Upper lobe of right lung (tissue), 1 donor: ENCODE measurements around the gene TBC1D17. TPM values are rescaled to one million over a fixed set of nuclear protein-coding genes. Genes with fewer than 3 reads are reported as not detected.

Experiments used
- ATAC-seq: fragments of 200-7000 bp; cut with Tn5 transposase; one replicate; pipeline ENCODE4 v1.9.1; 2020; ENCODE audit warnings: mild to moderate bottlenecking, moderate library complexity
- DNase-seq: peaks from one replicate; pipeline ENCODE4 v3.0.0-alpha.2; 2020
- H3K27ac ChIP-seq: fragments of 200-600 bp; one replicate; pipeline ENCODE4 v1.8.0; 2022
- H3K27me3 ChIP-seq: fragments of 200-600 bp; one replicate; pipeline ENCODE4 v1.8.0; 2022; ENCODE audit warnings: mild to moderate bottlenecking
- H3K36me3 ChIP-seq: fragments of 200-600 bp; one replicate; pipeline ENCODE4 v1.8.0; 2022
- H3K4me1 ChIP-seq: fragments of 200-600 bp; one replicate; pipeline ENCODE4 v1.8.0; 2022
- H3K4me3 ChIP-seq: fragments of 200-600 bp; one replicate; pipeline ENCODE4 v1.8.0; 2022; ENCODE audit warnings: mild to moderate bottlenecking
- H3K9me3 ChIP-seq: fragments of 200-600 bp; one replicate; pipeline ENCODE4 v1.8.0; 2022
- intact Hi-C: fragments of 100-400 bp; cut with DNase I; formaldehyde crosslinking; loops from one replicate; pipeline ENCODE4 v1.11.0; 2022
- total RNA-seq: library from RNA; stranded (reverse); fragmentation: NEBNext Ultra II Directional; extraction: Animal tissue kit (Norgen Biotek cat#: 25700); gene quantifications from one replicate; pipeline ENCODE4 v1.2.1, GENCODE V29; 2021
- TF ChIP-seq, protein P1 (sequence below): fragments of 200-600 bp; IDR thresholded peaks from one replicate; pipeline ENCODE4 v1.8.0; 2022; ENCODE audit warnings: antibody characterized with exemption
- donor health status: DM: no; HTN: yes; CAD: no; lungs with severe emphysema.

TBC1D17 gene
- total RNA-seq, 1 donor from 2014 or later: 57.1 TPM

DNA sequence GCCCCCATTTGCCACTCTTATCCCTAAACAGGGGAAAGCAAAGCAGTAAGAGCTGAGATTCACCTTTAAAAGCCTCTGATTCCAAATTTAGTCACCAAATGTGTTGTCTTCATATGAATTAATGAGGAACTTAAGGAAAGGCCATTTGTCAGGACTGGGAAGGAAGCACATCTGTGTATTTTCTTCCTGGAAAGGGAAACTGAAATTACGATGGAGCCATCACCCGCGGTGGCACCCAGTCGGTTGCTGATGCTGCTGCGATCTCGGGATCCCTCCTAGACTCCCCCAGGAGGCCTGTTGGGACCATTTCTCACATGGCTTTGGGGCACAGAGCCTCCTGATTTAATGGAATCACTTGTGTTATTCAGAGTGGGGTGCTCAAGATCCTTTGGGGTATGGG, 26.6 kb downstream of the TBC1D17 start:
- Histone ChIP-seq H3K27me3 (no peaks in the 10 kb centered on the region), H3K36me3 (peaks cover 21% of the 10 kb centered on the region), H3K4me1 (no peaks in the 10 kb centered on the region), H3K27ac (no peak overlapping the region), H3K4me3 (no peak overlapping the region), H3K9me3 (no peaks in the 10 kb centered on the region)
- ATAC-seq (no peak), DNase-seq (no peak)
- intact Hi-C loops: no loop called here
- TF ChIP-seq, protein P1, sequence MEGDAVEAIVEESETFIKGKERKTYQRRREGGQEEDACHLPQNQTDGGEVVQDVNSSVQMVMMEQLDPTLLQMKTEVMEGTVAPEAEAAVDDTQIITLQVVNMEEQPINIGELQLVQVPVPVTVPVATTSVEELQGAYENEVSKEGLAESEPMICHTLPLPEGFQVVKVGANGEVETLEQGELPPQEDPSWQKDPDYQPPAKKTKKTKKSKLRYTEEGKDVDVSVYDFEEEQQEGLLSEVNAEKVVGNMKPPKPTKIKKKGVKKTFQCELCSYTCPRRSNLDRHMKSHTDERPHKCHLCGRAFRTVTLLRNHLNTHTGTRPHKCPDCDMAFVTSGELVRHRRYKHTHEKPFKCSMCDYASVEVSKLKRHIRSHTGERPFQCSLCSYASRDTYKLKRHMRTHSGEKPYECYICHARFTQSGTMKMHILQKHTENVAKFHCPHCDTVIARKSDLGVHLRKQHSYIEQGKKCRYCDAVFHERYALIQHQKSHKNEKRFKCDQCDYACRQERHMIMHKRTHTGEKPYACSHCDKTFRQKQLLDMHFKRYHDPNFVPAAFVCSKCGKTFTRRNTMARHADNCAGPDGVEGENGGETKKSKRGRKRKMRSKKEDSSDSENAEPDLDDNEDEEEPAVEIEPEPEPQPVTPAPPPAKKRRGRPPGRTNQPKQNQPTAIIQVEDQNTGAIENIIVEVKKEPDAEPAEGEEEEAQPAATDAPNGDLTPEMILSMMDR: no peak

DNA sequence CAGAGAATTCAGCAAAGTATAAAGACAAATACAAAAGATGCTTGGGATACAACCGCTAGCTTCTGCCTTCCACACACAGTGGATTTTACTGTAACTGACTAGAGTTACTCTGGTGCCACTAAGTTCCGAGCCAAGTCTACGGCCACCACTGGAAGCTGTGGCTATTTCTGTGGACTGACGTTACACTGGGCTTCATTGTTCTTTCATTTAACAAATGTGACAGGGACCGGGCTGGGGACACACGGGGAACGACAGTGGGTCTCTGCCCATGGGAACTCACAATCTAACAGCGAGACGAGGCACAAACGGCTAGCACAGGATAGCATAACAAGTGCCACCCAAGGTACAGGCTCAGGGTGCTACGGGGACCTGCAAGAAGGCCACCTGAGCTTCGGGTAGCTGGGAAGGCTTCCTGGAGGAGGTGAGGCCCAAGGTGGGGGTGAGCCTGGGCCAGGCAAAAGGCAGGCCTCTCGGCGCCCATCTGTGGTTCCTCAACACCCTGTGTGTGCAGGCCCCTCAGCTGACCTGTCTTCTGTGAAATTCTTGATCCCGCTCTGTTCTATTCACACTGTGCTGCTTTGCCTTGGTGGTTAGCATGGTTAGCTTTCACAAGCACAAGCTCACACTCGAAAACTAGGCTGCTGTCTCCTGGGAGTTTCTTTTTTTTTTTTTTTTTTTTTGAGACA, 29.5 kb downstream of the TBC1D17 start:
- H3K9me3 ChIP-seq: no peaks in the 10 kb centered on the region
- H3K4me3 ChIP-seq: no peak overlapping the region
- no peak overlapping the region for H3K27ac ChIP-seq
- H3K4me1 ChIP-seq: peaks cover 5% of the 10 kb centered on the region
- ATAC-seq (no peak), DNase-seq (no peak)
- H3K36me3 ChIP-seq: peaks cover 21% of the 10 kb centered on the region
- TF ChIP-seq, protein P1: no peak
- H3K27me3 ChIP-seq: no peaks in the 10 kb centered on the region
- intact Hi-C loops: no loop called here

DNA sequence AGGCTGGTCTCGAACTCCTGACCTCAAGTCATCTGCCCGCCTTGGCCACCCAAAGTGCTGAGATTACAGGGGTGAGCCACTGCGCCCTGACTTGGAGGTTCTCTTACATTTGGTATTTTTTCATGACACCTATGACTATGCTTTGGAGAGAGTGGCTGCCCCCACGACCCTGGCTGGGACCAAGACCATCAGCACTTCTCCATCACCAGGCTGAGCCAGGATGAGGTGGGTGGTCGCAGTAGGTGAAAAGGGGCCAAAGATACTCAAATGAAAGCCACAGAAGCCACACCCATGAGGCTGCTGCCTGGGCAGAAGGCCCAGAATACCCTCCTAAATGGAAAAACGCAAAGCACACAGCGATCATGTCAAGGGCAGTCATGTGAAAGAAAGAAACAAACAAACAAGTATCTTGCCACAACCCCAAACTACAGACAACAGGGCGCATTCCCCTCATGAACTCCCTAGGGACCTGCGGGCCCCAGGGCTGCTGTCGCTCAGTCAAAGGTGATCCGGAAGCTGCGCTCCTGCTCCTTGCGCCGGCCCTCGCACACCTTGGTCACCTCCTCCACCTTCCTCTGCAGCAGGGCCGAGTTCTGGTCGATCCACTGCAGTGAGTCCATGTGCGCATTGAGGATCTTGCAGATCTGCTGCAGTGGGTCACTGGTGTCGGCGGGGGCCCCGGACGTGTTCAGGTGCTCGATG, 30.4 kb downstream of the TBC1D17 start:
- H3K4me1 ChIP-seq: peaks cover 5% of the 10 kb centered on the region
- intact Hi-C loops: no loop called here
- H3K36me3 ChIP-seq: peaks cover 28% of the 10 kb centered on the region
- TF ChIP-seq, protein P1: no peak
- DNase-seq (no peak), ATAC-seq (no peak)
- H3K27ac ChIP-seq: no peak overlapping the region
- H3K4me3 ChIP-seq: no peak overlapping the region
- H3K27me3 ChIP-seq: no peaks in the 10 kb centered on the region
- H3K9me3 ChIP-seq: no peaks in the 10 kb centered on the region

DNA sequence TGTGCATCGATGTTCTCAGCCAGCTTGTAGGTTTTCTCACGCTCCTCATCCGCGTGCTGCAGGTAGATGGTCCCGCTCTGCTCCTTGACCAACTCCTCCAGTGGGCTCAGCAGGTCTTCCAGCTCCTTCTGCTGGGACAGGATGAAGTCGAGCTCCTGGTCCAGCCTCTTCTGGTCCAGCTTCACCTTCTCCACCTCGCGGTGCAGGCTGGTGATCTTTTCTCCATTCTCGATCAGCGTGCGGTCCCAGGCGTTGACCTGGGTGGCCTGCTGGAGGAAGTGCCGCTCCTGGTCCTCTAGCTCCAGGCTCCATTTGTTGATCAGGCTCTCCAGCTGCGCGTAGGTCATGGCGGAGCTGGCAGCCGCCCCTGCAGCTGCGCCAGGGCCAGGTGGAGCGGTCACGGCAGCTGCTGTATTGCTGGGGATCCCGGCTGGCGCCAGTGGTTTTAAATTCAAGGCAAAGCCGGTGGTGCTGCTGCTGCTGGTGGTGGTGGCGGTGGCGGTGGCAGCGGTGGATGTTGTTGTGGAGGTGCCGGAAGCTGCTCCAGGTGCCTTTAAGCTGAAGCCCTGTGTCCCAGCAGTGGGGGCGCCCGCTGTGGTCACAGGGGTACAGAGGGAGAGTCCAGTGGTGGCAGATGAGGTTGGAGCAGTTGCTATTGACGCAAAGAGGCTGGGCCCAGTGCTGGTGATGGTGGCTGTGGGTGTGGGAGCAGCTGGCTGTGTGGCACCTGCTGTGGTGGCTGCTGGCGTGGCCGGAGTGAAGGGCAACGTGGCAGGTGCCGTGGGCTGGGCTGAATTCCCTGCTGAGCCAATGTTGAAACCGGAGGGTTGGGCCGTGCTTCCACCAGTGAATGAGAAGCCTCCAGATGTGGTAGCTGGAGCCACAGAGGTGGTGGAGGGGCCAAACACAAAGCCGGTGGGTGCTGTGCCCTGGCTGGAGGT, 31.2 kb downstream of the TBC1D17 start:
- no peak overlapping the region for H3K4me3 ChIP-seq
- peaks cover 29% of the 10 kb centered on the region for H3K36me3 ChIP-seq
- peaks cover 5% of the 10 kb centered on the region for H3K4me1 ChIP-seq
- intact Hi-C loops: no loop called here
- H3K9me3 ChIP-seq: no peaks in the 10 kb centered on the region
- DNase-seq (no peak), ATAC-seq (no peak)
- TF ChIP-seq, protein P1: no peak
- H3K27ac ChIP-seq: no peak overlapping the region
- H3K27me3 ChIP-seq: no peaks in the 10 kb centered on the region

DNA sequence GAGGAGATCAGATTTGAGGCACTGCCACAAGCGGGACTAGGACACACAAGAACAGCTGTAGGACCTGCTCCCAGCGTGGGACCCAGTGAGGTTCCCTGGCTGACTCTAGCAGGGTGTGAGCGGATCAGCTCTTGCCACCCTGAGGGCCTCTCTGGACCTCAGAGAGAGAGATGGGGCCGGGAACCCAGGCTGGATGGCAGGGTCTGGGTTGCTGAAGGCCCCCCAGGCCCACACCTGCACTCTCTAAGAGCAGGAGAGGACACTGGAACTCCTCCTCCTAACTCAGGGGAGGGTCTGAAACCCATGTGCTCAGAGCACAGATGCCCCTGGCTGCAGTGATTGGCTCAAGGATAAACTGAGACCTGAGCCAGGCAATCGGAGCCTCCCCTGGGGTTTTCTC, 32.7 kb downstream of the TBC1D17 start:
- no peak for ATAC-seq
- DNase-seq: no peak
- intact Hi-C loops: no loop called here
- no peak overlapping the region for H3K27ac ChIP-seq
- H3K4me1 ChIP-seq: peaks cover 5% of the 10 kb centered on the region
- no peaks in the 10 kb centered on the region for H3K9me3 ChIP-seq
- H3K27me3 ChIP-seq: no peaks in the 10 kb centered on the region
- no peak overlapping the region for H3K4me3 ChIP-seq
- TF ChIP-seq, protein P1: no peak
- peaks cover 29% of the 10 kb centered on the region for H3K36me3 ChIP-seq
